Thyroid gland (tissue), 4 donors: ENCODE data around the gene ZNF563. TPM values are rescaled to one million over a fixed set of nuclear protein-coding genes. Genes with fewer than 3 reads are reported as not detected.

Experiments
- DNase-seq, 2 donors: peaks; one replicate each; pipeline ENCODE4 v3.0.0-alpha.2; 2019
- H3K27ac ChIP-seq, 3 donors: fragments of 200-600 bp; sonication (generic); 1 replicate in 2 of 3; 2 replicates in 1 of 3; pipeline ENCODE4 v1.5.1; 2016 to 2019; ENCODE audit warnings: mild to moderate bottlenecking in 1 of 3, moderate library complexity in 1 of 3
- H3K27me3 ChIP-seq: fragments of 200-600 bp; sonication (generic); one replicate; pipeline ENCODE4 v1.5.1; 2019
- H3K36me3 ChIP-seq, 2 donors: fragments of 200-600 bp; sonication (generic); one replicate each; pipeline ENCODE4 v1.5.1; 2016 to 2019
- H3K4me1 ChIP-seq, 2 donors: fragments of 200-600 bp; sonication (generic); one replicate each; pipeline ENCODE4 v1.5.1; 2017 to 2019
- H3K4me3 ChIP-seq, 3 donors: fragments of 200-600 bp; sonication (generic); replicated peaks in 1 of 3; 1 replicate in 2 of 3; 2 replicates in 1 of 3; pipeline ENCODE4 v1.5.1; 2016; ENCODE audit warnings: mild to moderate bottlenecking in 1 of 3
- H3K9me3 ChIP-seq: fragments of 200-600 bp; sonication (generic); one replicate; pipeline ENCODE4 v1.5.1; 2017
- CTCF ChIP-seq, 6 experiments: fragments of 200-600 bp in 3 of 6; fragments of 450-650 bp in 3 of 6; sonication (generic) in 3 of 6; IDR thresholded peaks; one replicate each; pipeline ENCODE4 v1.5.1; 2016 to 2019; ENCODE audit warnings: antibody characterized with exemption in 6 of 6, mild to moderate bottlenecking in 2 of 6, inconsistent platforms in 1 of 6, moderate library complexity in 1 of 6
- POLR2A ChIP-seq, 2 donors: fragments of 450-650 bp; IDR thresholded peaks; one replicate each; pipeline ENCODE4 v1.6.1; 2017; ENCODE audit warnings: antibody characterized with exemption in 2 of 2, mild to moderate bottlenecking in 2 of 2, moderate library complexity in 1 of 2
- WGBS, 2 donors: methylation state at CpG; one replicate each; pipeline ENCODE4 v1.1.5; 2017; 5-methylcytosine and 5-hydroxymethylcytosine counted together
- intact Hi-C: fragments of 100-400 bp; cut with DNase I; formaldehyde crosslinking; loops from one replicate; pipeline ENCODE4 v1.15.1; 2023
- total RNA-seq, 4 donors: library from RNA; depleted of rRNA; stranded (reverse); fragments of >200 nt; gene quantifications; one replicate each; pipeline ENCODE4 v1.2.3, GENCODE V29; 2016

ZNF563 gene
- total RNA-seq, 4 donors from 2014 or later = 9.9 to 13.7 (median 11.7) TPM

- no peaks in the 10 kb centered on the region for H3K9me3 ChIP-seq
- TF ChIP-seq POLR2A (IDR thresholded peaks at IDR 0.05) (peak in 1 of 2 donors; percentile 86), CTCF (IDR thresholded peaks at IDR 0.05) (no peak)
- no peaks in the 10 kb centered on the region for H3K27me3 ChIP-seq
- DNase-seq = peak; percentile 99
- H3K27ac ChIP-seq = peak within 1 kb of the TSS; percentile 80 to 94 (median 82)
- WGBS, 2 donors = 0% methylated on average over 26 to 28 of the region's 66 CpGs
- H3K4me1 ChIP-seq = peaks cover 8 to 24% of the 10 kb centered on the region in 2 donors
- H3K36me3 ChIP-seq = no peaks in the 10 kb centered on the region
- peak within 1 kb of the TSS; percentile 78 to 99 (median 97) for H3K4me3 ChIP-seq
- intact Hi-C loops = no loop called here
These were observed 38.9 kb downstream of the ZNF563 start, which contains the start of gene ZNF44 for GRCh38 chr19:12294249-12295158. ZNF44 (minus strand) TSS chr19:12294883; CDS start chr19:12294694, 189 bp downstream.

- intact Hi-C loops = no loop called here
These were observed 39.6 kb downstream of the ZNF563 start for GRCh38 chr19:12293777-12294248.

GRCh38 chr19:12289790-12290065 lies 43.7 kb downstream of the ZNF563 start:
- peaks cover 8 to 28% of the 10 kb centered on the region in 2 donors for H3K4me1 ChIP-seq
- WGBS, 2 donors = 96 to 98% methylated on average over 6 to 7 of the region's 7 CpGs
- H3K36me3 ChIP-seq = no peaks in the 10 kb centered on the region
- H3K27me3 ChIP-seq = no peaks in the 10 kb centered on the region
- H3K4me3 ChIP-seq = no peak overlapping the region
- DNase-seq = no peak
- intact Hi-C loops = no loop called here
- H3K27ac ChIP-seq = no peak overlapping the region
- no peaks in the 10 kb centered on the region for H3K9me3 ChIP-seq
- no peak for TF ChIP-seq POLR2A (IDR thresholded peaks at IDR 0.05)
- TF ChIP-seq CTCF (IDR thresholded peaks at IDR 0.05) = no peak

More at GRCh38 chr19:12293777-12294248, 39.6 kb downstream of the ZNF563 start:
- peak; percentile 75 to 81 for DNase-seq
- Histone ChIP-seq H3K4me1 (peaks cover 8 to 30% of the 10 kb centered on the region in 2 donors), H3K27me3 (no peaks in the 10 kb centered on the region), H3K4me3 (peak overlapping the region; percentile 78 to 99 (median 97)), H3K36me3 (no peaks in the 10 kb centered on the region), H3K27ac (peak overlapping the region; percentile 80 to 94 (median 82)), H3K9me3 (no peaks in the 10 kb centered on the region)
- WGBS, 2 donors = 0% methylated on average over 3 to 14 of the region's 18 CpGs
- TF ChIP-seq POLR2A (IDR thresholded peaks at IDR 0.05) (peak in 1 of 2 donors; percentile 51), CTCF (IDR thresholded peaks at IDR 0.05) (no peak)

GRCh38 chr19:12287958-12288500 lies 45.4 kb downstream of the ZNF563 start:
- no peak for DNase-seq
- Histone ChIP-seq H3K4me1 (peaks cover 2 to 24% of the 10 kb centered on the region in 2 donors), H3K27ac (no peak overlapping the region), H3K4me3 (no peak overlapping the region), H3K36me3 (no peaks in the 10 kb centered on the region), H3K27me3 (no peaks in the 10 kb centered on the region), H3K9me3 (no peaks in the 10 kb centered on the region)
- WGBS, 2 donors = 91 to 93% methylated on average over 1 of the region's 1 CpG
- TF ChIP-seq POLR2A (IDR thresholded peaks at IDR 0.05) (no peak), CTCF (IDR thresholded peaks at IDR 0.05) (no peak)
- intact Hi-C loops = no loop called here

GRCh38 chr19:12284631-12285030 lies 48.8 kb downstream of the ZNF563 start:
- Histone ChIP-seq H3K9me3 (no peaks in the 10 kb centered on the region), H3K36me3 (no peaks in the 10 kb centered on the region), H3K4me3 (no peak overlapping the region), H3K27me3 (no peaks in the 10 kb centered on the region), H3K27ac (no peak overlapping the region), H3K4me1 (peaks cover 0 to 10% of the 10 kb centered on the region in 2 donors)
- no peak for DNase-seq
- 99% methylated on average over 9 to 11 of the region's 18 CpGs for WGBS, 2 donors
- intact Hi-C loops = no loop called here
- no peak for TF ChIP-seq CTCF (IDR thresholded peaks at IDR 0.05)
- no peak for TF ChIP-seq POLR2A (IDR thresholded peaks at IDR 0.05)
